Measurements from ENCODE around the gene ALOX5.
"Not testable (repeated sequence)": the region's sequence is repeated elsewhere in the genome, so short reads cannot be mapped to it uniquely, and the experiment has no call there.

The ALOX5 gene

GRCh38 chr10:45473126-45473525, 99.1 kb downstream of the ALOX5 start:
- no peak for DNase-seq (ENCODE audit: low read depth)
- TF ChIP-seq CTCF (IDR thresholded peaks at IDR 0.05; ENCODE audit: low read length, missing control alignments) = no peak
- H3K4me3 ChIP-seq (replicated peaks; ENCODE audit: low read depth, low read length) = no peak overlapping the region

GRCh38 chr10:45476559-45476958, 102.5 kb downstream of the ALOX5 start:
- no peak for TF ChIP-seq CTCF (IDR thresholded peaks at IDR 0.05; ENCODE audit: low read length, missing control alignments)
- DNase-seq (ENCODE audit: low read depth) = no peak
- H3K4me3 ChIP-seq (replicated peaks; ENCODE audit: low read depth, low read length) = no peak overlapping the region

GRCh38 chr10:45480294-45480693, 106.3 kb downstream of the ALOX5 start:
- no peak for DNase-seq (ENCODE audit: low read depth)
- no peak for TF ChIP-seq CTCF (IDR thresholded peaks at IDR 0.05; ENCODE audit: low read length, missing control alignments)
- no peak overlapping the region for H3K4me3 ChIP-seq (replicated peaks; ENCODE audit: low read depth, low read length)

- not testable (repeated sequence) for H3K4me3 ChIP-seq (replicated peaks; ENCODE audit: low read depth, low read length); DNase-seq (ENCODE audit: low read depth)
Measured at GRCh38 chr10:45481100-45481499, 107.1 kb downstream of the ALOX5 start.

- DNase-seq (ENCODE audit: low read depth) = no peak
- H3K4me3 ChIP-seq (replicated peaks; ENCODE audit: low read depth, low read length) = no peak overlapping the region
- no peak for TF ChIP-seq CTCF (IDR thresholded peaks at IDR 0.05; ENCODE audit: low read length, missing control alignments)
Measured at GRCh38 chr10:45483002-45483401, 109.0 kb downstream of the ALOX5 start.

DNA sequence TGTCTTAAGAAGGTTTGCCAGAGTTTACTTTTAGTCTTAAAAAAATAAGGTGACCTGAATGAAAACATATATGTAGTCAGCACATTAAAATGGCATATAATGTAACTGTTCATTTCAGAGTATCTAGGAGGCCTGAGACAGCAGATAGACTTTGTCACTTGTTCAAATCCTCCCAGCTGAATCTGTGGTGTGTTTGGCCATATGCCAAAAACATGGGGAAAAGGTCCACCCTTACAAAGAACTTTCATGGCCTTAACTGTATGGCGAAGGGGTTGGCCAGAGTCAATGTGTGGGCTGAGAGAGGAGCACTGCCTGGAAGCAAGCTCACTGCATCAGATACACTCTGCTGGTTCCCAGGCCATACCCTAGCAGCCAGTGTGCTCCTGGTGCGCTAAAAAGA, 113.7 kb downstream of the ALOX5 start:
- H3K4me3 ChIP-seq (replicated peaks; ENCODE audit: low read depth, low read length) = no peak overlapping the region
- no peak for DNase-seq (ENCODE audit: low read depth)
- no peak for TF ChIP-seq CTCF (IDR thresholded peaks at IDR 0.05; ENCODE audit: low read length, missing control alignments)

- H3K4me3 ChIP-seq (replicated peaks; ENCODE audit: low read depth, low read length) = no peak overlapping the region
- no peak for TF ChIP-seq CTCF (IDR thresholded peaks at IDR 0.05; ENCODE audit: low read length, missing control alignments)
- no peak for DNase-seq (ENCODE audit: low read depth)
Measured at GRCh38 chr10:45488365-45488764, 114.3 kb downstream of the ALOX5 start.

DNA sequence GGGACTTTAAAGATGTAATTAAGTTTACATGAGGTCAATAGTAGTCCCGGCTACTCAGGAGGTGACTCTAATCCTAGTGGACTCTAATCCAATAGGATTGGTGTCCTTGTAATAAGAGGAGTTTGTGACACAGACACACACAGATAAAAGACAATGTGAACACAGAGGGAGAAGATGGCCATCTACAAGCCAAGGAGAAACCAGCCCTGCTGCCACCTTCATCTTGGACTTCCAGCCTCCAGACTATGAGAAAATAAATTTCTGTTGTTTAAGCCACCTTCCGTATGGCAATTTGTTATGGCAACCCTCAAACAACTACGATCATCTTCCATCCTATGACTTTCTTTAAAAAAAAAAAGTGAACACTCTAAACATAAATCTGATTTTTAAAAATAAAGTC, 116.3 kb downstream of the ALOX5 start:
- no peak for TF ChIP-seq CTCF (IDR thresholded peaks at IDR 0.05; ENCODE audit: low read length, missing control alignments)
- DNase-seq (ENCODE audit: low read depth) = no peak
- H3K4me3 ChIP-seq (replicated peaks; ENCODE audit: low read depth, low read length) = no peak overlapping the region

All from fibroblast of pulmonary artery (primary cell).